ENCODE measurements around the gene SUFU. TPM values are rescaled to one million over a fixed set of nuclear protein-coding genes. Genes with fewer than 3 reads are reported as not detected.
A peak's percentile ranks its signal among the peaks of the same experiment; 100 is the strongest.

SUFU gene
- total RNA-seq, 1 donor: 3.3 TPM

GRCh38 chr10:102644066-102644645 is 140.4 kb downstream of the SUFU start, which contains the start of gene TRIM8:
Gene TRIM8, plus strand, starts transcription at chr10:102644479. Its CDS starts 139 bp downstream, at chr10:102644618.
- no peak for DNase-seq (ENCODE audit: low read depth)
- H3K4me3 ChIP-seq (ENCODE audit: low read depth, low read length): peak within 1 kb of the TSS; percentile 95
- no peak for TF ChIP-seq CTCF (IDR thresholded peaks at IDR 0.05; ENCODE audit: insufficient read depth, low read length)

- TF ChIP-seq CTCF (IDR thresholded peaks at IDR 0.05; ENCODE audit: insufficient read depth, low read length): peak; percentile 59
- peak; percentile 61 for DNase-seq (ENCODE audit: low read depth)
- H3K4me3 ChIP-seq (ENCODE audit: low read depth, low read length): peak overlapping the region; percentile 95
These were observed 141.0 kb downstream of the SUFU start for GRCh38 chr10:102644646-102645387.

DNA sequence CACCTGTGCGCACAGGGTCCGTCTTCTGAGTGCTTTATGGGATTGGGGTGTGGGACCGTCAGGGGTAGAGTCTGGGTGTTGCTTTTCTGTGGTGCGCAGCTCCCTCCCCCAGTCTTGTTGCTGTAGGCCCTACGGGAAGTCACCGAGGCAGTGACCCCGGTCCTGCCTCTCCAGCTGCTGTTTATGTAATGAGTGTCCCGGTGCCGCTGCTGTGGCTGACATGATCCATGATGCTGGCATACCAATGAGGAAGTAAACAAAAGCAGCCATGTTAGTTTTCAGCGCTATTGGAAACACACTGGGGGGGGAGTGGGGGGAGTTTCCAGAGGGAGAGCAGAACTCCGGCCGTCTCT is 141.6 kb downstream of the SUFU start:
- TF ChIP-seq CTCF (IDR thresholded peaks at IDR 0.05; ENCODE audit: insufficient read depth, low read length): no peak
- peak overlapping the region; percentile 95 for H3K4me3 ChIP-seq (ENCODE audit: low read depth, low read length)
- DNase-seq (ENCODE audit: low read depth): no peak

DNA sequence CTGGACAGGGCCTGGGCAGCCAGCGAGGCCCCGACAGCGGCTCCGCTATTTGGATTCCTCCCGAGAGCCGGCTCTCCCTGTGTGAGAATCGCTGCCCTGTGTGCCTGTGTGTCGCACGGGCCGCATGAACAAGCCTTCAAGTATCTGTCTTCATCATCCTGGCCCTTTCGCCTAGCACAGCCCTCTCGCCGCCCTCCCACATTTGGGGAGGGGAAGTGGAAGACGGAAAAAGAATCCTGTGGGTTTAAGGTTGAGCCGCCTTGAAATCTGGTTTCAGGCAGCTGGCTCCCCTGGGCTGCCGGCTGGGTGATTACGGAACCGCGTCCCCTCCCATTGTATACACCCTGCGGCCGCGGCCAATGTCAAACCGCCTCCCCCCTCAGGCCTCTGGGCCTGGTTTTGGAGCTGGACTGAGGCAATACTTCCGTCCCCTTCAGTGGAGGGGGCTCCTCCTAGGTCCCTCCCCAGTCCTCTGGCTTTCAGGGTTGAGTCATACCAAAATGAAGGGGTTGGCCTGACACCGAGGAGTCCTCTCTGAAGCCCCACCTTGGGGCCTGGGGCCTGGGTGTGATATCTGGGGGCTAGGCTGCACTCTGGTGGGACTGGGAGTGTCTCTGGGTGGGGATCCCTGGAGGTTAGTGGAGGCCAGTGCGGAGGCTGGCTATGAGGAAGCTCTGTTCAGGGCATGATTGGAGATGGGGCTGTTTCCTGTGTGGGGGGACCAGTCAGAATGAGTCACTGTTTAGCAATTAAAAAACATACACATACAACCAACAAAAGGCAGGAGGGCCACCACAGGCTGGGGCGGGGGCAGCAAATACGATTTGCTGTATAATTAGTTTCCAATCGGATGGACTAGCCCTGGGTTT is 142.2 kb downstream of the SUFU start:
- TF ChIP-seq CTCF (IDR thresholded peaks at IDR 0.05; ENCODE audit: insufficient read depth, low read length): no peak
- peak; percentile 95 for DNase-seq (ENCODE audit: low read depth)
- peak overlapping the region; percentile 95 for H3K4me3 ChIP-seq (ENCODE audit: low read depth, low read length)

DNA sequence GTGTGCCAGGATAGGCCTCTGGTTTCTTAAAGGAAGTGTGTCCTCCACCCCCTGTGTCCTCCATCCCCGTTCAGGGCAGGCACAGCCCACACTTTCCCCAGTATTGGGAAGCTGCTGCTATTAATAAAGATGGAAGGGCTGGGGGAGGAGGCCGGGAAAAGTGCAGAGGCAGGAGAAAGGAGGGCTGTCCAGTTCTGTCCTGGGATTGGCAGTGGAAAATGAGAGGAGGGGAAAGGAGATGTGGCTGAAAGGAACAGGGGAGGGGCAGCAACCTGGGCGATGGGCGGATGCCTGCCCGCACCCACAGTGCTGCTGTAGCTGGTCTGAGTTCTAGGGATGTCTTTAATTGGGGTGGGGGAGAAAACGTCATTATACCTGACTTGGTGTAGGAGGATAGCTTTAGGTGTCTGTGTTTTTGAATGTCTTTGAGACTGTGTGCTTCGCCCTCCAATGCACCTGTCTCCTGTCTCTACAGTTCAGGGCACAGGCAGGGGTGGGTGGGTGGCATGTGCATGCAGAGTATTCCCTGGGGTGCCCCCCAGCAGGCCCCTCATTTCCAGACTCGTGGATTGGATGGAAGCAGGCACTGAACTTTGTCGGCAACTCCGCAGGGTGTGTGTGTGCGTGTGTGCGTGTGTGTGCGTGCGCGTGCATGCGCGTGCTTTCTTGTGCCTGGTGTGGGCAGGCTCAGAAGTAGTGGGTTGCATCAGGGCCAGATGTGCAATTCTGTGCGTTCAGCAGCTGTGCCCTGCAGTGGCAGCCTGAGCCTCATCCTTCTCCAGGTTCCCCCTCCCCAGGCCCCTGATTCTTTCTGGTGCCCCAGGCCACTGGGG is 143.1 kb downstream of the SUFU start:
- DNase-seq (ENCODE audit: low read depth): peak; percentile 65
- no peak for TF ChIP-seq CTCF (IDR thresholded peaks at IDR 0.05; ENCODE audit: insufficient read depth, low read length)
- peak overlapping the region; percentile 95 for H3K4me3 ChIP-seq (ENCODE audit: low read depth, low read length)

Measured in fibroblast of the aortic adventitia (primary cell).